ENCODE measurements around the gene CEBPA.

CEBPA gene

DNA sequence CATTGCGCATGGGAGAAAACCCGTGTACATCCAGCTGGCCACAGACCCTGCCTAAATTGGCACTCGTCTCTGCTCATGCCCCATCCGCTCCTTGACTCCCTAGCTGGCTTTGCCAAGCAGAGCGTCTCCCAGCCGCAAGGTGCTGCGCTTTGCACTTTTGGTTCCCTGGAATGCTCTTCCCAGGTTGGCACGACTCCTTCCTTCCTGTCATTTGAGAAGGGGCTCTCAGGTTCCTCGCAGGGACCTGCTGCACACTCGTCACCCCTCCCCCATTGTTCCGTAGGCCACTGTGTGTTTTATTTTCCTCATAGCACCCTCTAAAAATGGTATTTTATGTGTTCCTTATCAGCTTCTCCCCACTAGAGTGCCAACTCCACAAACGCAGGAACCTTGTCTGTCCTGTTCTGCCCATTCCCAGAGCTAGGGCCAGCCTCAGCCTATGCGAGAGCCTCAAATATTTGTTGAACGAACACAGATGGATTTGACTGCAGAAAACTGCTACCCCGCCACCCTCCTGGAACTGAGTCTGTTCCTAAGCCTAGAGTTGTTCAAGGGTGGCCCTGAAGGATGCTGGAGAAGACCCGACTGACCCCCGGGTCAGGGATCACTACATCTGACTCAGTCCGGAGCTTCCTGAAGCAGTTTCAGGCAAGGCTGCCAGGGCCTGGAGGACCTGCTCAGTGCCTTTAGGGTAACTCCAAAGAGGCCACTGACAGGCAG lies 8.4 kb upstream of the CEBPA start:
- H3K9ac ChIP-seq (ENCODE audit: low read length) = no peak overlapping the region
- no peak for TF ChIP-seq EZH2 (optimal IDR thresholded peaks at IDR 0.05; ENCODE audit: low read depth, low read length)
- no peaks in the 10 kb centered on the region for H3K9me2 ChIP-seq (replicated peaks; ENCODE audit: insufficient read depth, low read length)
- H3K4me2 ChIP-seq (ENCODE audit: low read depth, low read length) = no peak overlapping the region
- peaks cover 34% of the 10 kb centered on the region for H3K27me3 ChIP-seq (replicated peaks; ENCODE audit: insufficient read depth, low read length)
- no peaks in the 10 kb centered on the region for H3K36me3 ChIP-seq (replicated peaks; ENCODE audit: insufficient read depth, low read length)
- no peaks in the 10 kb centered on the region for H3F3A ChIP-seq (ENCODE audit: insufficient read depth, low read length)
- no peaks in the 10 kb centered on the region for H3K9me3 ChIP-seq (replicated peaks; ENCODE audit: insufficient read depth, low read length)
- H4K20me1 ChIP-seq (ENCODE audit: insufficient read depth, low read length) = no peaks in the 10 kb centered on the region
- H3K4me3 ChIP-seq (ENCODE audit: low read length) = no peak overlapping the region
- H2AFZ ChIP-seq (ENCODE audit: low read length) = no peak overlapping the region
- no peak for DNase-seq
- no peaks in the 10 kb centered on the region for H3K4me1 ChIP-seq (ENCODE audit: low read length)
- no peak overlapping the region for H3K27ac ChIP-seq (ENCODE audit: low read length)
- no peaks in the 10 kb centered on the region for H3K79me2 ChIP-seq (ENCODE audit: low read length)

DNA sequence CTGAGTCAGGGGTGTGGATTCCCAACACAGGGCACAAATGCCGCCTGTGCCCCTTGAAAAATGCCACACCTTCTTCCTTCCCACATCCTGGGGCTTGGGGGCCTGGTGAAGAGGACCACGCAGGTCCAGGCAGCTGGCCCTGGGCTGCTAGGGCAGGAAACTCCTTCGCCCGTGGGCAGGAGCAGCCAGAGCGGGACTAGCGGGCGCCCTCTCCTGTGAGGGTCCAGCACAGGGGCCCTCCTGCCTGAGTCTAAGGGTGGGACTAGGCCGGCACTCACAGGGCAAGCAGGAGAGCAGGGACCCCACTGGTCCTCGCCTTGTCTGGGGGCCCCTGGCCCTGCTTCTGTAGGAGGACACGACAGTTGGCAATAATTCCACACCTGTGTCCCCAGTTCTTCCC lies 7.5 kb upstream of the CEBPA start:
- no peak overlapping the region for H3K4me3 ChIP-seq (ENCODE audit: low read length)
- no peaks in the 10 kb centered on the region for H3K36me3 ChIP-seq (replicated peaks; ENCODE audit: insufficient read depth, low read length)
- H2AFZ ChIP-seq (ENCODE audit: low read length) = no peak overlapping the region
- no peak overlapping the region for H3K9ac ChIP-seq (ENCODE audit: low read length)
- no peaks in the 10 kb centered on the region for H3K79me2 ChIP-seq (ENCODE audit: low read length)
- peaks cover 38% of the 10 kb centered on the region for H3K27me3 ChIP-seq (replicated peaks; ENCODE audit: insufficient read depth, low read length)
- no peak overlapping the region for H3K27ac ChIP-seq (ENCODE audit: low read length)
- H3F3A ChIP-seq (ENCODE audit: insufficient read depth, low read length) = no peaks in the 10 kb centered on the region
- no peaks in the 10 kb centered on the region for H3K9me2 ChIP-seq (replicated peaks; ENCODE audit: insufficient read depth, low read length)
- H3K4me1 ChIP-seq (ENCODE audit: low read length) = no peaks in the 10 kb centered on the region
- no peak for DNase-seq
- no peak for TF ChIP-seq EZH2 (optimal IDR thresholded peaks at IDR 0.05; ENCODE audit: low read depth, low read length)
- H3K9me3 ChIP-seq (replicated peaks; ENCODE audit: insufficient read depth, low read length) = no peaks in the 10 kb centered on the region
- no peaks in the 10 kb centered on the region for H4K20me1 ChIP-seq (ENCODE audit: insufficient read depth, low read length)
- H3K4me2 ChIP-seq (ENCODE audit: low read depth, low read length) = no peak overlapping the region

DNA sequence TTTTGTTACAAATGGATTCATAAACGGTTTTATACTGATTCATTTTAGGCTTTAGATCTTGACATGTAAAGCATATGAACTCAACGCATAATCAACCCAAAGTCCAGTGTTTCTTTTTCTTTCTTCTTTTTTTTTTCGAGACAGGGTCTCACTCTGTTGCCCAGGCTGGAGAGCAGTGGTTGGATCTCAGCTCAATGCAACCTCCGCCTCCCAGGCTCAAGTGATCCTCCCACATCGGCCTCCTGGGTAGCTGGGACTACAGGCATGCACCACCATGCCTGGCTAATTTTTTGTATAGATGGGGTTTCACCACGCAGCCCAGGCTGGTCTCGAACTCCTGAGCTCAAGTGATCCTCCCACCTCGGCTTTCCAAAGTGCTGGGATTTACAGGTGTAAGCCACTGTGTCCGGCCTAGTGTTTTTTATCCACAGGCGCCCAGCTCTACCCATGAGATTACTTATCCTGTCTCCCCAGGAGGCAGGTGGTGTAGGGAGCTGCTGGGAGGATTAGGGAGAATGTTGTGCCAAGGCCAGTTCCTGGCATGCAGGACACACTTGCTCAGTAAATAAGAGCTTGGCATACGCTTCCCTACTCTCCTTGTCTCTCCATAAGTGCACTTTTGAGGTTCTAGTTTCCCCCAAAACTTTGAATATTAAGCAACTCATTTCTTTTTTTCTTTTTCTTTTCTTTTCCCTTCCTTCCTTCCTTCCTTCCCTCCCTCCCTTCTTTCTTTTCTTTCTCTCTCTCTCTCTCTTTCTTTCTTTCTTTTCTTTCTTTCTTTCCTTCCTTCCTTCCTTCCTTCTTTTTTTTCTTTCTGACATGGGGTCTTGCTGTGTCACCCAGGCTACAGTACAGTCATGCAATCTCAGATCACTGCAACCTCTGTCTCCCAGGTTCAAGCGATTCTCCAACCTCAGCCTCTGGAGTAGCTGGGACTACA lies 4.8 kb upstream of the CEBPA start:
- Histone ChIP-seq H2AFZ (ENCODE audit: low read length) (no peak overlapping the region), H3K36me3 (replicated peaks; ENCODE audit: insufficient read depth, low read length) (no peaks in the 10 kb centered on the region), H3K27me3 (replicated peaks; ENCODE audit: insufficient read depth, low read length) (peaks cover 48% of the 10 kb centered on the region), H3K27ac (ENCODE audit: low read length) (no peak overlapping the region), H3K4me1 (ENCODE audit: low read length) (no peaks in the 10 kb centered on the region), H3K9me2 (replicated peaks; ENCODE audit: insufficient read depth, low read length) (no peaks in the 10 kb centered on the region), H3K4me2 (ENCODE audit: low read depth, low read length) (no peak overlapping the region), H3F3A (ENCODE audit: insufficient read depth, low read length) (no peaks in the 10 kb centered on the region), H3K4me3 (ENCODE audit: low read length) (no peak overlapping the region), H3K9me3 (replicated peaks; ENCODE audit: insufficient read depth, low read length) (no peaks in the 10 kb centered on the region), H3K9ac (ENCODE audit: low read length) (no peak overlapping the region), H3K79me2 (ENCODE audit: low read length) (no peaks in the 10 kb centered on the region), H4K20me1 (ENCODE audit: insufficient read depth, low read length) (no peaks in the 10 kb centered on the region)
- TF ChIP-seq, protein P1, sequence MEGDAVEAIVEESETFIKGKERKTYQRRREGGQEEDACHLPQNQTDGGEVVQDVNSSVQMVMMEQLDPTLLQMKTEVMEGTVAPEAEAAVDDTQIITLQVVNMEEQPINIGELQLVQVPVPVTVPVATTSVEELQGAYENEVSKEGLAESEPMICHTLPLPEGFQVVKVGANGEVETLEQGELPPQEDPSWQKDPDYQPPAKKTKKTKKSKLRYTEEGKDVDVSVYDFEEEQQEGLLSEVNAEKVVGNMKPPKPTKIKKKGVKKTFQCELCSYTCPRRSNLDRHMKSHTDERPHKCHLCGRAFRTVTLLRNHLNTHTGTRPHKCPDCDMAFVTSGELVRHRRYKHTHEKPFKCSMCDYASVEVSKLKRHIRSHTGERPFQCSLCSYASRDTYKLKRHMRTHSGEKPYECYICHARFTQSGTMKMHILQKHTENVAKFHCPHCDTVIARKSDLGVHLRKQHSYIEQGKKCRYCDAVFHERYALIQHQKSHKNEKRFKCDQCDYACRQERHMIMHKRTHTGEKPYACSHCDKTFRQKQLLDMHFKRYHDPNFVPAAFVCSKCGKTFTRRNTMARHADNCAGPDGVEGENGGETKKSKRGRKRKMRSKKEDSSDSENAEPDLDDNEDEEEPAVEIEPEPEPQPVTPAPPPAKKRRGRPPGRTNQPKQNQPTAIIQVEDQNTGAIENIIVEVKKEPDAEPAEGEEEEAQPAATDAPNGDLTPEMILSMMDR (IDR thresholded peaks at IDR 0.05; ENCODE audit: low read length) = no peak
- TF ChIP-seq EZH2 (optimal IDR thresholded peaks at IDR 0.05; ENCODE audit: low read depth, low read length) = no peak
- no peak for TF ChIP-seq EZH2phosphoT487 (IDR thresholded peaks at IDR 0.05; ENCODE audit: low read length)
- DNase-seq = no peak

DNA sequence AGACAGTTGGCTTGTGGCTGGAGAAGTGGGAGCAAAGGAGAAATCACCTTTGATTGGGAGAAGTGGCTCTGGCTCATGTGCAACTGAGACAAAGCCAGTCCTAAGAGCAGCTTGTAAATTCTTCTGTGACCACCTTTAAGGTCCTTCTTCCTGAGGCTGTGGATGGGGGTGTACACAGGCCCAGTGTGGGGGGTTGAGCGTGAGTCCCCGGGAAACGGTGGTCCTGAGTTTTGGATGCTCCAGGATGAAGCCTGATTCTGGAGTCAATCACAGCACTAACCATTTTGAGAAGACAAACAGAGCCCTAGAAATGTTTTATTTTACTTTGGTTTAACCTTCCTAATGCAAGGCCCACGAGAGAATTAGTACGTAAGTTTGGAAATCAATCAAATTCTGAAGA lies 3.9 kb upstream of the CEBPA start:
- Histone ChIP-seq H3K27ac (ENCODE audit: low read length) (no peak overlapping the region), H4K20me1 (ENCODE audit: insufficient read depth, low read length) (no peaks in the 10 kb centered on the region), H3K79me2 (ENCODE audit: low read length) (no peaks in the 10 kb centered on the region), H2AFZ (ENCODE audit: low read length) (no peak overlapping the region), H3K4me3 (ENCODE audit: low read length) (no peak overlapping the region), H3K4me1 (ENCODE audit: low read length) (no peaks in the 10 kb centered on the region), H3K36me3 (replicated peaks; ENCODE audit: insufficient read depth, low read length) (no peaks in the 10 kb centered on the region), H3K4me2 (ENCODE audit: low read depth, low read length) (no peak overlapping the region), H3K9ac (ENCODE audit: low read length) (no peak overlapping the region), H3K9me2 (replicated peaks; ENCODE audit: insufficient read depth, low read length) (no peaks in the 10 kb centered on the region), H3K9me3 (replicated peaks; ENCODE audit: insufficient read depth, low read length) (no peaks in the 10 kb centered on the region), H3K27me3 (replicated peaks; ENCODE audit: insufficient read depth, low read length) (peaks cover 47% of the 10 kb centered on the region), H3F3A (ENCODE audit: insufficient read depth, low read length) (no peaks in the 10 kb centered on the region)
- TF ChIP-seq EZH2 (optimal IDR thresholded peaks at IDR 0.05; ENCODE audit: low read depth, low read length) (no peak), EZH2phosphoT487 (IDR thresholded peaks at IDR 0.05; ENCODE audit: low read length) (no peak)
- TF ChIP-seq, protein P1 (IDR thresholded peaks at IDR 0.05; ENCODE audit: low read length) = no peak
- no peak for DNase-seq
